GM21528 (cell line): ENCODE measurements around the gene PPP1R1B.
A peak's percentile ranks its signal among the peaks of the same experiment; 100 is the strongest.

ENCODE experiments used
- ATAC-seq: cut with Tn5 transposase; IDR thresholded peaks from one replicate; pipeline ENCODE4 v1.9.1; 2021; ENCODE audit warnings: mild to moderate bottlenecking, moderate library complexity; ENCODE audit not compliant: unreplicated experiment, low FRiP score

Gene PPP1R1B

DNA sequence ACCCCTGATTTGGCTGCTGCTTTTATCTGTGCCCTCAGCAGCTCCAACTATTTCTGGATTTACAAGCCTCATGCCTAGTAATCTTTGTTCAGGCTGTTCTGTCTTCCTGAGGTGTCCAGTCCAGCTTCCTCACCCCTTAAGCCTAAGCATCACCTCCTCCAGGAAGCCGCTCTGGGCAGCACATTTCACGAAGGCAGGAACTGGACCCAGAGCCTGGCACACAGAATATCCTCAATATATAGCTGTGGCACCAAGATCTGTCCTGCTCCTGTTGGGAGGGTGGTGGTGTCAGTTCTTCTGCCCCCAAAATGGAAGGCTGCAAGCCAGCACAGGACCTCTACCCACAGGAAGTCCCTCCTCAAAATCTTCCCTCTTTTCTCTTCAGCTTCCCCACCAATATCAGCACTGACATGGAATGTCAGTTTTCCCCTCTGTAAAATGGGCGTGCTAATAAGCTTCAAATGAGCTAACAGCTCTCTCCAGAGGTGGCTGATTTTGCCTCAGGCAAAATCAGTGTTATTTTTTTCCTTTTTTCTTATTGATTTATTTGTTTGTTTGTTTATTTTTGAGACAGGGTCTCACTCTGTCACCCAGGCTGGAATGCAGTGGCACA is 12.1 kb upstream of the PPP1R1B start:
- ATAC-seq: no peak

DNA sequence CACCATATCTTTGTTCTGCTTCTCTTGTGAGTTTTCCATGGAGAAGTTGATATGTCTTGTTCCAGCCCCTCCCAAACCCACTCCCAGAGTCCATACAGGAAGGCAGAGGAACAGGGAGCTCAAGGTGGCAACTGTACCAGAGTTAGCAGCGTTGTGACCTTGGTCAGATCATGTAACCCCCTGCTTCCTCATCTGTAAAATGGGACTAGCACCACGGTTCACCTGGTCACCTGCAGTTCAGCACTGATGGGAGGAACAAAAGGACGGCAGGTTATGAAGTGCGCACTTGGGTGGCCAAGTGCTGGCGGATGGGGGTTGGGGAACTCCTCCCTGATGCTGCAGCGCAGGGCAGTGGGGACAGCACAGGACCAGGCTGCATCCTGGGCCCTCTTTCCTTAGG is 11.3 kb upstream of the PPP1R1B start:
- ATAC-seq: no peak

DNA sequence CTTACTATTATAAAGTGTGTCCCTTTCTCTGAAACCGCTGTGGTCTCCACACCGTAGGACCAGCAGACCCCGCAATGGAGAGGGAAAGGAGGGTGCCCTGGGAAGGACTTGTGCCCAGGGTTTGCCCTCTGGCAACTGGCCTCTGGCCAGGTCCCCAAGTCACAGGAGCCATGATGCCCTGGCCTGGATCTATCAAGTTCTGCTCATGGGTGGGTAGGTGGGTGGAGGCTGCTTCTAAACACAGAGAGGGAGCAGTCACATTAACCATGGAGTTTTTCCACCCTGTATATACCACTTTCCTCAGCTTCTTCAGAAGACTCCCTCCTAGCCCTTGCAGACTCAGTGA is 9.7 kb upstream of the PPP1R1B start:
- ATAC-seq: no peak

DNA sequence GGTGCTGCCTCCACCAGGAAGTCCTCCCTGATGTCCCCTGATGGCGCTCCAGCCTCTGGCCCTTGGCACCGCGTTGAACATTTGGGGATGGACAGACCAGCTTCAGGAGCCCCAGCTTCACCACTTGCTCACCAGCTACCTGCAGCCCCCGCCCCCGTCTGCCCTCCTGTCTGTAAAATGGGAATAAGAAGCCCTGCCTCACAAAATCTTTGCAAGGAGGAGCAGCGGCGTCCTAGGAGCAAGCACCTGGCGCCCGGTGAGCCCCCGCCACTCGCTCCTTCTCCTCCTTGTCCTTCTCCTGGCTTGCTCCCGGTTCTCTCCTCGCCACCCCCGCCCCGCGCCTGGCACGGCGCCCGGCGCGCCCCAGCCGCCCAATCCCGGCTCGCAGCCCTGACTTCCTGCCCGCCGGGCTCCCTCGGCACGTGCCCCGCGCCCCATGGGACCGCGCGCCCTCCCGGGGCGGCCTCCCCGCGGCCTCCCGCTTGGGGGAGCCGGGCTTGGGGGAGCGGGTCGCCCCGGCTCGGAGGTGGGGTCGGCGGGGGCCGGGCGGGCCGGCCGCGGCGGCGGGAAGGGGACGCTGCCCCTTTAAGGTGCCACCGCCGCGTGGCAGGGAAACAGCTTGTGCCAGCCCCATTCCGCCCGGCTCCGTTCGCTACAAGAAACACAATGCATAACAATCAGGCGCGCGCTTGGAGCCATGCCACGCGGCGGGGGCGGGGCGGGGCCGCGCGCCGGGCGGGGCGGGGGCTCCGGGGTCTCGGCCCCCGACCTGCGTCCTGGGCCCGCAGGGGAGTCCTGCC is 9.1 kb upstream of the PPP1R1B start:
- no peak for ATAC-seq

DNA sequence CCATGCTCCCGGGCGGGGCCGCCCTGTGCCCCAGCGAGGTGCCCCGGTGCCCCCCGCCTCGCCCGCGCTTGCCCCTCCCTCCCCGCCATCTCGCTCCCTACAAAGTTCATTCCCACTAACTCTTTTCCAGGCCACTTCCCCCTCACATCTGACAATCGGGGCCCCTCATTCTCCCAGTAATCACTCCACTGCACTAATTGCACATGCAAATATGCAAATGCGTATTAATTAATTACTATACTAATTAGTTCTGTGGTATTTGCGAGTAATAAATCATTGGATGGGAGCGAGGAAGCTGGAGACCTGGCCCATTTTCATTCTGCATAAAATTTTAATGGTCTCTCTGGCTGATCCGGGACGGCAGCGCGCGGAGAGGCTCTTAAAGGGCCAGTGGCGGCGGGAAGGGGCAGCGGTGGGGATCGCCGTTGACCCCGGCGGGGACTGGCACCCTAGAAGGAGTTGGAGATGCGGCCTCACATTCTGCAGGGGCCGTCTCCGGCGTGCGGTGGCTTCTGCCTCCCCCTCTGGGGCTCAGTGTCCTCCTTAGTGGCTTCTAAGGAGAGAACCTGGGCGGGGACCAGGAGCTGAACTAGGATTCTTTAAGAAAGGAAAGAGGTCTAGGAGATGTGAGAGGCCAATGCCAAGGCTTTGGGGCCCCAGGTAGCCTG is 8.4 kb upstream of the PPP1R1B start:
- ATAC-seq: no peak

DNA sequence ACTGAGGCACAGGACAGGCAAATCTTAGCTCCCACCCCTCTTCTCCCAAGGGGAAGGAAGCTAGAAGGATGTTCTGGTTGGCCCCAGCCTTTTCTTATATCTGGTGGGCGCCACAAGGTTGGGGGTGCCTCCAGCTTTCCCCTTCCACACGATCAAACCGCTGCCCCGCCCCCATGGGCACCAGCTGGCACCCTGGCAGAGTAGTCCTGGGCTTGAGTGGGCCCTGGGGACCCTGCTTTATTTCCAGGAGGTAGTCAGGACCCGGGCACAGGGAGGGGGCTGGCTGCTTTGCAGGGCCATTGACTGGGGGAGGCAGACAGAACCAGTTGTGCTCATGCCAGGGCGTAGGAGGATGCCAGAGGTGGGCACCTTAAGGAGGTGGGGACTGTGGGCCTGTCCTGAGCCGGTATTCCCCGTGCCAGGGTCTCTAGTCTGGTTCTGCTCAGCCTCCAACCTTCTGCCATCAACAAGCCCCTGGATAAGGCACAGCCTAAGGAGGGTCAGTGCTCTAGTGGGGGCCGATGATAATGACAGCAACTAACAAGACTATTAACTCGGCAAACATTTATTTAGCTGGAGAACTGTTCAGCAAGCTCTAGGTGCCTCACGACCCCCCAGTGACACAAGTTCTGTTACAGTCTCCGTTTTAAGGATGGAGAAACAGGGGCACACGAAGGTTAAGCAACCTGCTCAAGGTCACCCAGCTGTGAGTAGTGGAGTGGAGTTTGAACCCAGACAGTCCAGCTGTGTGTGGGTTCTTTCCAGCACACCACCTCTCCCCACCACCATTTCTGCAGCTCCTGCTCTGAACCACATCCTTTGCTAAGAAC is 7.6 kb upstream of the PPP1R1B start:
- ATAC-seq: no peak

DNA sequence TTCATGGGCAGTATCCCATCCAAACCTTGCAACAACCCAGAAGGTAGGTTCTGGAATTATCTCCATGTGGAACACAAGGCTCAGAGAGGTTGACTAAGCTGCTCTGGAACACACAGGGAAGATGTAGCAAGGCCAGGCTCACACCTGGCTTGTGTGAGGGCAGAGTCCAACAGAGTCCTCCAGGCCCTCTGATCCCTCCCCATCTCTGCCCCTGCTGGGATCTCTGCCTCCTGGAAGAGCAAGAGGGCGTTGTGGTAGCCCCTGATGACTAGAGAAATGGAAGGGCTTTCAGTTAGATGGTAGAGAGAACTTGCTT is 7.0 kb upstream of the PPP1R1B start:
- no peak for ATAC-seq

DNA sequence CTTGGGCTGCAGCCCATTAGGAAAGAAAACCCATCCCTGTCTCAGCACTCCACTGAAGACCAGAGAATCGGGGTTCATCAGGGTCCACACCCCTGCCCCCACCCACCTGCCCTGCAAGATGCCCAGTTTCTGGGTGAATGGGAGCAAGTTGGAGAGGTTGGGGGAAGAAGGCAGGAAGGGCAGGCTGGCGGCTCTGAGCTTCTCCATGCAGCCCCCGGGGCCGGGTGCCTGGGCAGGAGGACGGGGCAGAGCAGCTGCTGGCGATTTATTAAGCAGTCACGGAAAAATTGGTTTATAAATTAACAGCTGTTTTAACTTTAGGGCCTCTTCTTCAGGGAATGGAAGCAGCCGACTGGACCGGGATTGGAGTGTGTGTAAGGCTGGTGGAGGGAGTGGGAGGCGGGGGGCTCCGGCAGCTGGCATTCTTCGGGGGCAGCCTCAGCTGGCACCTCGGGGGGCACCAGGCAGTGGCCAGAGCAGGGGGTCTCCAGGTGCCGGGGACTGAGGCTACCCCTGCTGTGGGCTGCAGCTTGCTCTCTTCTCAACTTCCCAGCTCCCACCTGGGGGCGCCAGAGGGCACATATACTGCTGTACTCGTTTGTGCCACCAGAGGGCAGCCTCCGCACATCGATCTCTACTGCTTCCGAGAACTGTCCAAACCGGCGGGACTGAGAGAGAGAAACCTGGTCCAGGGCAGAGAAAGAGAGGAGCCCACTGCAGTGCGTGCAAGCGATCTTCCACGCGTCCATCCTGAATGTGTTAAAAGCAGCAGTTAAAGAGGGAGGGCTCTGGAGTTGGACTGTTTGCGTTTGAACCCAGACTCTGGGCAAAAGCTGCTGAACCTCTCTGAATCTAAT is 5.0 kb upstream of the PPP1R1B start:
- no peak for ATAC-seq

DNA sequence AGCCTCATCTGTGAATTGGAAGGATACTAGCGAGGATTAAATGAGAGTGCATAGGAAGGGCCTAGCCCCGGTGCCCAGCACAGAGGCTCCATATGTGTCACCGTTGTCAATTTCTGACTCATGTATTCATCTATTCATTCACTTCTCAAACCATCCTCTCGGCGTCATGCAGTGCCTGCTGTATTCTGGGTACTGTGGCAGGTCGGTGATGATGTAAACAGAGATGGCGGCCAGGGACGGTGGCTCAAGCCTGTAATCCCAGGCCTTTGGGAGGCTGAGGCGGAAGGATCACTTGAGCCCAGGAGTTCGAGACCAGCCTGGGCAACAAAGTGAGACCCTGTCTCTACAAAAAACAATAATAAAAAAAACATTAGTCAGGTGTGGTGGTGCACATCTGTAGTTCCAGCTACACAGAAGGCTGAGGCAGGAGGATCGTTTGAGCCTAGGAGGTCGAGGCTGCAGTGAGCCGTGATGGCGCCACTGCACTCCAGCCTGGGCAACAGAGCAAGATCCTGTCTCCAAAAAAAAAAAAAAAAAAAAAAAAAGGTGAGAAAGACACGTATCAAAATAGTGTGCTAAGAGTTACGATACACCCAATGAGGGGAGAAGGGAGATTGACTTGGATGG is 4.3 kb upstream of the PPP1R1B start:
- no peak for ATAC-seq

DNA sequence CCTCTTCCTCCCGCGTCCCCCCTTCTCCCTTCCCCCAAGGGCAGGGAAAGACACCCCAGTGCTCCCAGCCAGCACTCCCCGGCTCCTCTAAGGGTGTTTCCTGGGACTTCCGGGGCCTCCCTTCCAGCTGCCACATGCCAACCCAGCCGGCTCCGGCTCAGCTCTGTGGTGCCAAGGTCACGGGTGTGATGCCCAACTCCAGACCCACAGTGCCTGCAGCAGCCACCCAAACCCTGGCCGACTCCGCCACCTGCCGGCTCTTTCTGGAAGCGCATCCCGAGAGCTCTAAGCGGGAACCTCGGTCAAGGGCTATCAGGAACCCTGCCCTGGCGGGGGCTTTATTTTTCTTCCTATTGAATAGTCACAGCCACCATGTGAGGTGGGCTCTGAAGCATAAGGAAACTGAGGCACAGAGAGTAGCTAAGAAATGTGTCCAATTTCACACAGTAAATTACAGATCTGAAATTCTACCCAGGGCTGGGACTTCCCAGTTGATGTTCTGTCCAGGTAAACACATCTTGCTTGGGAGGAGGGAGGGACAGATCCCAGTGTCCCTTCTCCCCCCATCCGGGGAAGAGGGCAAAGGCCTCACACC is 3.3 kb upstream of the PPP1R1B start:
- ATAC-seq: peak; percentile 60

DNA sequence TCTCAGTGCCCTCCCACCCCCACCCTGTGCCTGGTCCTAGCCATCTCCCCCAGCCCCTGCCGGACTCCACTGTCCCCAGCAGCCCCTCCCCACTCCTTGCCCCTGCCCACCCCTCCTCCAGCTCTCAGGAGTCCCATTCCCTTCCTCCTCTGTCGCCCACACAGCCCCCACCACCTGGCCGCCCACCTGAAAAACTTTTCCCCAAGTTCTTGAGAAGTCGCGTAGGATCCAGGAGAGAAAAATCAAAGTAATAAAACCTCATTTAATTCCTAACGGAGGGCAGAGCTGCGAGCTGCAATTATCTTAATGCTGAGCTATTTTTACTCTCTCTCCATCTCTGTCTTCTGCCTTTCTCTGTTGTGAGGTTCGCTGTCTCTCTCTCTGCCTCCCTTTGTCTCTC is 2.4 kb upstream of the PPP1R1B start:
- ATAC-seq: no peak

DNA sequence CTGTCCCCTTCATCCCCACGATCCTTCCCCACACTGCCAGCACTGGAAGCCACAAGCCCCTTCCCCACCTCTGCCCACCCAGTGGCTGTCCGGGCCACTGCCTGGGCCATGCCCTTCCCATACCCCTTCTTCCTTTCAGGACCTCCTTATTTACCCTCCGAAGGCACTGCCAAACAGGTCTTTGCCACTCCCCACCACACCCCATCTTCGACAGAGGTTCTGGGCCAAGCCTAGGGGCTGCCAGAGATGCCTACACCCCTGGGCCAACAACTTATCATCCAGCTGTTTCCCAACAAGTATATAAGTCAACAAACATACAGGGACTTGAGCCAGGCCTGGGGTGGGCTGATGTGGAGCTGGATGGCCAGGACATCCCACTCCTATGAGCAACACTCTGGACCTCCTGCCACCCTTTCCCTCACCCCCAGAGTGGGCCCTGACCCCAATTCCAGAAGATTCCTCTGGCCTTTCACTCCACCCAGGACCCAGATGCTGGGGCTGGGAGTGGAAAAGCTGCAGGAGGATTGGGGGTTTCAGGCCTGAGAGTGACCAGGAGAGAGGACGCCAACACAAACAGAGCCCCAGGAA is 1.5 kb upstream of the PPP1R1B start:
- no peak for ATAC-seq

DNA sequence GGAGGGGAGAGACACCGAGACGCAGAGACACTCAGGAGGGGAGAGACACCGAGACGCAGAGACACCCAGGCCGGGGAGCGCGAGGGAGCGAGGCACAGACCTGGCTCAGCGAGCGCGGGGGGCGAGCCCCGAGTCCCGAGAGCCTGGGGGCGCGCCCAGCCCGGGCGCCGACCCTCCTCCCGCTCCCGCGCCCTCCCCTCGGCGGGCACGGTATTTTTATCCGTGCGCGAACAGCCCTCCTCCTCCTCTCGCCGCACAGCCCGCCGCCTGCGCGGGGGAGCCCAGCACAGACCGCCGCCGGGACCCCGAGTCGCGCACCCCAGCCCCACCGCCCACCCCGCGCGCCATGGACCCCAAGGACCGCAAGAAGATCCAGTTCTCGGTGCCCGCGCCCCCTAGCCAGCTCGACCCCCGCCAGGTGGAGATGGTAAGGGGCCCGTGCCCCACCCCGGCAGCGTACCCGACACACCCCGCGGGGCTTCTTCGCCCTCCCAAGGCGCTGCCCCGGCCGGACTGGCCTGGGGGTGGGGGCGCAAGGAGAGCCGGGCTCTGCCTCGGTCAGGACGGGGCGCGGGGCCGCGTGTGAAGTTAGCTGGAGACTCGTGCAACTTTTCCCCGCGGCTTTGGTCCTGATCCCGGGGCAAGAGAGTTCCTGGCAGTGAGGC is 427 bp downstream of the PPP1R1B start:
- no peak for ATAC-seq

DNA sequence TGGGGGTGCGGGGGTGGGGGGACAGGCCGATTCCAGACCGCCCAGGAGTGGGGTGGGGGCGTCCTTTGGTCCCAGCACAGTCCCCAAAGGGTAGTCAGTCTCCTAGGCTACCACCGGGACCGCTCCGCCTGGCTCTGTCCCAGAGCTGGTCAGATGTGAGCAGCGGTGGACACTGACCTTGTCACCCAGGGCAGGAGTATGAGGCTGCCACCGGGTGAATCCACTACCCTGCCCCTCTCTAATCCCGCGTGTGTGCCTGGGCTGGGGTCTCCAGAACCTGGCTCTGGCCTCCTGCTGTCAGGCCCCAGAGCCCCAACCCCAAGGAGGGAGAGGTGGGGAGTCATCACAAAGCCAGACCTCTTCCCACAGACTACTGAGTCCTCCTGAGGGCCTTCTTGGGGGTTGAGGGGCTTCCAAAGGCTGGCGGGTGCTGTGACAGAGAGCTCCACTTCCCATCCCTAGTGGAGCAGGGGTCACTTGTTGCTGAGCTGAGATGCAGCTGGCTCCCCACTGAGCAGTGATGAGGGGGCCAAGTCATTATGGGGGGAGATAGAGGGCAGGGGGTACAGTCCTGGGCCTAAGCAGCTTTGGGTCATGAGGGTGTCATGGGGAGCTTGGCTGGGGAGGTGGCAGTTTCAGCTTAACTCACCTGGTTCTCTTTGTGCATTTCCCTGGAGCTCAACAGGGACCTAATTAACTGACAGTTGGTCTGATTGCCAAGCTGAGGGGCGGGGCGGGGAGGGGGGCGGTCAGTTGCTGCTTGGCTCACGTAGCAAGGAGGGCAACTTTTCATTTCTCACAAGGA is 1.2 kb downstream of the PPP1R1B start:
- ATAC-seq: no peak

DNA sequence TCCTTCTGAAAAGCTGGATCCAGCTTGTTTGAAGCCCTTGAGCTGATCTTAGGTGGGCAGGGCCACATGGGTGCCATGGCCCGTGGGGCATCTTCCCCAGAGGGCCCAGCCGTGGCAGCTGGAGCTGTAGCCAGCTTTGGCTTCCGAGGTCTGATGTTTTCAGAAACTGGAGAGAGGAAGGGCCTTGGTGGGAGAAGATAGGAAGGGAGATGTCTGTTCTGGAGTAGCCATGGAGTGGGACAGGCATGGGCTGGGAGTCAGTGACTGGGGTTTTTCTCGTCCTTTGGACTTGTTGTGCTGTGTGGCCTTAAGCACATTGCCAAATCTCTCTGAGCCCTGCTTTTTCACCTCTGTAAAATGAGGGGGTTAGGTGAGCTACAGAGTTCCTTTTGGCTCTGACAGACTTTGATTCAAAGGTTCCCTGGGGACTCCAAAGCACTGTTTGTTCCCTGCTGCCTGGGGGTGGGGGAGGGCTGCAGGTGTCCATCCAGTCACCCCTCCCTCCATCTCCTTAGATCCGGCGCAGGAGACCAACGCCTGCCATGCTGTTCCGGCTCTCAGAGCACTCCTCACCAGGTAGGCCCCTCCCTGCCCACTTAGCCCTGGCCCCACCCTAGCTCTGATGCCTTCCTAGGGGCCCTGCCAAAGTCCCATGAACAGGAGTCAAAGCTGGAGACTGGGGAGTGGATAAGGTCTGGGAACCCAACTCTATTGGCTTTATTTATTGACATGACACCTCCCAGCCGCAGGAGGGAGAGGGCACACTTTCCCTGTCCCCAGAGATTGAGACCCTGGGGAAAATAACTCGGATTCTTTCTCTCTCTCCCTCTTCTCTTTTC is 2.1 kb downstream of the PPP1R1B start:
- ATAC-seq: no peak

DNA sequence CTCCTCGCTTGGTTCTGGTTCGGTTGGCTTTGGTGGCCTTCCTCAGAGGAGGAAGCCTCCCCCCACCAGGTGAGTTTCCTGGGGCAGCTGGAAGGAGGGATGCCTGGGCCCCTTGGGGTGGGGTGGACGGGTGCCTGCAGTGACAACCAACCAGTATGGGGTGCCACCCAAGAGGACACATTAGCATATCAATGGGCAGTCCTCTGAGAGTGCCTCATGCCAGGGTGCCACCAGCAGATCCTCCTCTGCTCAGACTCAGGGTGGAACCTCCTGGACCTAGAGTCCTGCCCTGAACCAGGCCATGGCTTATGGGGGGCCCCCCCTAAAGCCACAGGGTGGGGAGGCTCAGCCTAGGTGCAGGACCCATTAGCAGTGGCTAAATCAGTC is 2.7 kb downstream of the PPP1R1B start:
- no peak for ATAC-seq

DNA sequence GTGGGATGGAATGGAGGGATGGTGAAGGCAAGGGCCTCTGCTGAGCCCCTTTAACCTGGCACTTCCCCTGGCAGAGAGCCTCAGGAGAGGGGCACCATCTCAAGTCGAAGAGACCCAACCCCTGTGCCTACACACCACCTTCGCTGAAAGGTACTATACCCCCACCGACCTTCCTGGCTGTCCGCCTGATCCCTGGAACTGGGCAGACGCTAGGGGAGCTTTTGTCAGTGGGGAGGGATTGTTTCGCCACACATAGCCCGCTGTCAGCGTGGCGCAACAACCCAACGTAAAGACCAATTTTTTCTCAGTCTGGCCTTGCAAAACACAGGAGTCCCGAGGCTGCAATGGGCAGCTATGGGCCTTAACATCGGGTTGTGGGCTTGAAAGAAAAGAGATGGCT is 3.1 kb downstream of the PPP1R1B start:
- no peak for ATAC-seq
